Suppressor macrophage (primary cell): ENCODE measurements around the gene SIGLEC15.
"Not testable (repeated sequence)": the region's sequence is repeated elsewhere in the genome, so short reads cannot be mapped to it uniquely, and the experiment has no call there.

Source experiments
- DNase-seq, 4 experiments: peaks; one replicate each; pipeline ENCODE4 v3.0.0-alpha.2; 2020 to 2022

Gene SIGLEC15

GRCh38 chr18:45844938-45845337, 19.5 kb downstream of the SIGLEC15 start:
- DNase-seq, result no peak

GRCh38 chr18:45845410-45845809, 19.9 kb downstream of the SIGLEC15 start:
- DNase-seq, result no peak

GRCh38 chr18:45847119-45847518, 21.6 kb downstream of the SIGLEC15 start:
- DNase-seq, result no peak

- not testable (repeated sequence) for DNase-seq
These were observed 23.2 kb downstream of the SIGLEC15 start for GRCh38 chr18:45848643-45849042.

- DNase-seq, result no peak
These were observed 24.1 kb downstream of the SIGLEC15 start for GRCh38 chr18:45849529-45849928.

GRCh38 chr18:45850021-45850420, 24.5 kb downstream of the SIGLEC15 start:
- DNase-seq, result peak in 1 of 4 experiments; percentile 28

- DNase-seq, result no peak
These were observed 25.9 kb downstream of the SIGLEC15 start for GRCh38 chr18:45851161-45851925.

GRCh38 chr18:45852631-45853030, 27.2 kb downstream of the SIGLEC15 start:
- DNase-seq, result no peak

GRCh38 chr18:45854036-45854586, 28.6 kb downstream of the SIGLEC15 start:
- no peak for DNase-seq

GRCh38 chr18:45856531-45856930, 31.1 kb downstream of the SIGLEC15 start:
- peak in 2 of 4 experiments; percentile 52 to 64 for DNase-seq

GRCh38 chr18:45859334-45859733, 33.9 kb downstream of the SIGLEC15 start:
- DNase-seq, result no peak

- no peak for DNase-seq
These were observed 35.0 kb downstream of the SIGLEC15 start for GRCh38 chr18:45860492-45860891.

- DNase-seq, result no peak
These were observed 35.5 kb downstream of the SIGLEC15 start for GRCh38 chr18:45860971-45861370.

- no peak for DNase-seq
These were observed 36.5 kb downstream of the SIGLEC15 start for GRCh38 chr18:45861926-45862325.

GRCh38 chr18:45863469-45863868, 38.0 kb downstream of the SIGLEC15 start:
- DNase-seq, result no peak

GRCh38 chr18:45864081-45864480, 38.6 kb downstream of the SIGLEC15 start:
- no peak for DNase-seq

GRCh38 chr18:45865466-45865865, 40.0 kb downstream of the SIGLEC15 start:
- no peak for DNase-seq

- no peak for DNase-seq
These were observed 44.9 kb downstream of the SIGLEC15 start for GRCh38 chr18:45870419-45870818.

GRCh38 chr18:45871431-45872084, 46.1 kb downstream of the SIGLEC15 start:
- DNase-seq, result no peak

- DNase-seq, result no peak
These were observed 49.2 kb downstream of the SIGLEC15 start for GRCh38 chr18:45874491-45875184.

- no peak for DNase-seq
These were observed 50.7 kb downstream of the SIGLEC15 start for GRCh38 chr18:45876161-45876560.

GRCh38 chr18:45877403-45877802, 51.9 kb downstream of the SIGLEC15 start:
- DNase-seq, result no peak
